Measurements from ENCODE around the gene ZCCHC24. TPM values are rescaled to one million over a fixed set of nuclear protein-coding genes. Genes with fewer than 3 reads are reported as not detected.

Gene ZCCHC24
- total and polyA plus RNA-seq, 2 experiments from 2014 or later, result 58.0 to 65.4 TPM

DNA sequence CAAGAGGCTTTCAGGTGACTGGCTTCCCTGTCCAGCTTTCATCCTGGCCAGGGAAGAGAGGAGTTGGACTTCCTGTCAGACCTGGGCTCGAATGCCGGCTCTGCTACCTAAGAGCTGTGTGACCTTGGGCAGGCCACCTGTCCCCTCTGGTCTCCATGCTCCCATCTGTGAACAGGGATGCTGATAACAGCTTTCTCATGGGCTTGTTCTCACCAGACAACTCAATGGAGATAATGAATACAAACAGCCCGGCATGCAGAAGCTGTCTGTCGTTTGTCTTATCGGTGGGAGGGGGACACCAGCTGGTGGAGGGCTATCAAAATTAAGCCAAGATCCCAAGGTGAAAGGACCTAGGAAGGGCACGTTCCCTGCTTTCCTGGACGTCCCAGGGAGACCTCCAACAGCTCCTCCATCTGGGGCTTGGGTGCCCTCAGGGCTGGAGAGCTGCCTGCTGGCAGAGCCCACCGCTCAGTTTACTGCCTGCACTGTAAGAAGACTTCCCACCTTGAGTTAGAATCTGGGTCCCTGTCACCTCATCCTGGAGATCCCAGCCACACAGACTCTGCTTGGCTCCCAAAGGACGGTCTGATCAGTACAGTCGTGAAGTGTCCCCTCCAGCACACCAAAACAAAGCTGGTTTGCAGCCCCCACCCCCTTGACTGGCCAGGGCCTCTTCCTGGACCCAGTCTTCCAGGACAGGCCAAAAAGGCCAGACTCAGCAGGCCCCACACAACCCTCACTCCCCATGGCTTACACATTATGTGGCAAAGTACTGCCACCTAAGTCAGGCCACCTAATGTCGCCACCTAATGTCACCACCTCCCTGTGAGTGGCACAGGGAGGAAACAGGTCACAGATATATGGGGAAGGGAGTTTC is 57.2 kb downstream of the ZCCHC24 start:
- TF ChIP-seq, protein P1, sequence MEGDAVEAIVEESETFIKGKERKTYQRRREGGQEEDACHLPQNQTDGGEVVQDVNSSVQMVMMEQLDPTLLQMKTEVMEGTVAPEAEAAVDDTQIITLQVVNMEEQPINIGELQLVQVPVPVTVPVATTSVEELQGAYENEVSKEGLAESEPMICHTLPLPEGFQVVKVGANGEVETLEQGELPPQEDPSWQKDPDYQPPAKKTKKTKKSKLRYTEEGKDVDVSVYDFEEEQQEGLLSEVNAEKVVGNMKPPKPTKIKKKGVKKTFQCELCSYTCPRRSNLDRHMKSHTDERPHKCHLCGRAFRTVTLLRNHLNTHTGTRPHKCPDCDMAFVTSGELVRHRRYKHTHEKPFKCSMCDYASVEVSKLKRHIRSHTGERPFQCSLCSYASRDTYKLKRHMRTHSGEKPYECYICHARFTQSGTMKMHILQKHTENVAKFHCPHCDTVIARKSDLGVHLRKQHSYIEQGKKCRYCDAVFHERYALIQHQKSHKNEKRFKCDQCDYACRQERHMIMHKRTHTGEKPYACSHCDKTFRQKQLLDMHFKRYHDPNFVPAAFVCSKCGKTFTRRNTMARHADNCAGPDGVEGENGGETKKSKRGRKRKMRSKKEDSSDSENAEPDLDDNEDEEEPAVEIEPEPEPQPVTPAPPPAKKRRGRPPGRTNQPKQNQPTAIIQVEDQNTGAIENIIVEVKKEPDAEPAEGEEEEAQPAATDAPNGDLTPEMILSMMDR (IDR thresholded peaks at IDR 0.05; ENCODE audit: low read depth, low read length), result no peak
- Histone ChIP-seq H3K27me3 (no peaks in the 10 kb centered on the region), H3K4me1 (ENCODE audit: low read depth) (peaks cover 17% of the 10 kb centered on the region), H3K36me3 (no peaks in the 10 kb centered on the region), H3K27ac (peak overlapping the region; percentile 30), H3K4me3 (no peak overlapping the region), H3K9me3 (ENCODE audit: low read depth) (no peaks in the 10 kb centered on the region)
- no peak for DNase-seq (ENCODE audit: low read depth in 1 of 2, low spot score in 1 of 2)

DNA sequence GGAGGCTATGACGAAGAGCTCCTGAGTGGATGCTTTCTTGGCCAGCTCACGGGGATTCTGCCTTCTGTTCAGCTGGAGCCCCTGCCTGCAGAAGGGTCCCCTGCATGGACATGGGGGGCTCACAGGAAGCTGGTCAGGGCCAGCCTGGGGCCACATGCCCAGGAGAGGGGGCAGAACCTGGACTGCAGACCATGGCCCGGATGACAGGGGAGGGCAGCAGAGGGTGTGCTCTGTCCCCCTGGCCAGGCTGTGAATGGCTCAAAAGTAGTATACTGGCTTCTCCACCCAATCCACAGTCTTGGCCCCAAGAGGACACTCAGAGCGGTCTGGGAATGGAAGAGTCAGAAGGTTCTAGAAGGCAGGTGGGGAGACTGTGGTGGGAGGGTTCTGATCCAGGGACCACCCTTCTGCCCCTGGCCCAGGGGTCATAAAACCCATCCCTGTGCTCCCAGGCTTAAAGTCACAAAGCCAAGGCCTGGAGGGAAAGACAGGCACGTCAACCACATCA is 57.9 kb downstream of the ZCCHC24 start:
- TF ChIP-seq, protein P1 (IDR thresholded peaks at IDR 0.05; ENCODE audit: low read depth, low read length), result no peak
- Histone ChIP-seq H3K9me3 (ENCODE audit: low read depth) (no peaks in the 10 kb centered on the region), H3K36me3 (no peaks in the 10 kb centered on the region), H3K4me3 (no peak overlapping the region), H3K27ac (no peak overlapping the region), H3K4me1 (ENCODE audit: low read depth) (peaks cover 17% of the 10 kb centered on the region), H3K27me3 (no peaks in the 10 kb centered on the region)
- no peak for DNase-seq (ENCODE audit: low read depth in 1 of 2, low spot score in 1 of 2)

DNA sequence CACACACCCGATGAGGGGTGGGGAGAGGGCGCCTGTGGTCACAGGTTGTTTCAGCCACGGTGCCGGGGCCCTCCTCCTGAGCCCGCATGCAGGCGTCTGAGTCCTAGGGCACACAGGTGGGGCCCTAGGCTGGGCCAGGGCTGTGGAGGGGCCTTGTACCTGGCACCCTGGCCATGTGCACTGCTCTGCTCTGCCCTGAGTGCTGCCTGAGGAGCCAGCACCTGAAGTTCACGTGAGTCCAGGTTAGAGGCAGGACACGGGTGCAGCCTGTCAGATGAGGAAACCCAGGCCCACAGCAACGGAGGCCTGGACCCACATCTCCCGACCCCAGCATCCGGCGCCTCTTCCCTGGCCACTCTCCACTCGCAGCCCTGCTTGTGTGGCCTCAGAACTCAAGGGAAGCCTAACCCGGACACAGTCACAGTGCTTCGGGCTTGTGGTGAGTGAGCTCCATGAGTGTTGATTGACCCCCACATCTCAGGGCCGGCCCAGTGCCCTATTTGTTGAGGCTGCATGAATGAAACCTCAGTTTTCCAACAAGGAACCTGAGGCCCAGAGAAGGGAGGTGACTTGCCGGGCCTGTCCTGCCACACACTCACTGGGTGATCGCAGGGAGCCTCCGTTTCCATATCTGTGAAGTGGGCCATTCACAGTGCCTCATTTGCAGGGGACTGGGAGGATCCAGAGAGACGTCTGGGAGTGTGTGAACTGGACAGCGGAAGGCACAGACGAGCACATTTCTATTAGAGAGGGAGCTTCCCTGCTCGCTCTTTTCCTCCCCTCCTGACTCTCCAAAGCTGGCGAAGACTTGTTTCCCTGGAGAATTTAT is 58.6 kb downstream of the ZCCHC24 start:
- H3K4me1 ChIP-seq (ENCODE audit: low read depth), result peaks cover 12% of the 10 kb centered on the region
- DNase-seq (ENCODE audit: low read depth in 1 of 2, low spot score in 1 of 2), result no peak
- no peaks in the 10 kb centered on the region for H3K36me3 ChIP-seq
- no peak overlapping the region for H3K4me3 ChIP-seq
- no peaks in the 10 kb centered on the region for H3K27me3 ChIP-seq
- no peaks in the 10 kb centered on the region for H3K9me3 ChIP-seq (ENCODE audit: low read depth)
- TF ChIP-seq, protein P1 (IDR thresholded peaks at IDR 0.05; ENCODE audit: low read depth, low read length), result no peak
- no peak overlapping the region for H3K27ac ChIP-seq

DNA sequence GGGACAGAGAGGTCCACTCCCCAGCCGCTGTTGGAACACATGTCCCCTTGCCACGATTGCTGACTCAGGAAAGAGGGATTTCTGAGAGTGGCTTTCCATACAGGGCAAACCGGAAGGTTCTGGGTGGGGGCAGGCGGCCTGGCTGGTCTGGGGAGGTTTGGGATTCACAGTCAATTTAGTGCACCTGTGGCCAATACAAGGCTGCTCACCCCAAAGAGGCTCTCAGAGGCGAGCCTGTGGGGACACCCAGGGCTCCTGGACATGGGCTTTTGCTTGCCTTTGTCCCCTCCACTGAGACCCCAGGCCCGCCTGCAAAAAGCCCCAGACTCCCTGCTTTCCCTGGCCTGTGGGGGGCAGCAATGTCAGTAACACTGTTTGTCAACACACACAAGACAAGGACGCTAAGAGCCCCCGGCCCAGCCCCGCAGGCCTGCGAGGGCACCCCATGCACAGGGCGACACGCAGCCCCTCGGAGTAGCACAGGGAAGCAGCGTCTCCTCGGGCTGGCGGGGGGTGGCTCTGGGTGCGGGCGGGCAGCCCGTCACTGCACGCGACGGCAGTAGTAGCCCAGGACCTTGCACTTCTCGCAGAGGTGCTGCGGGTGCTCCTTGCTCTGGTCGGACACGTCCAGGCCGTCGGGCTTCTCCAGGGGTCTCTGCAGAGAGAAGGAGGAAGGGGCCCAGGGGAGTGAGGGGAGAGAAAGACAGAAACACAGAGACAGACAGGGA is 59.5 kb downstream of the ZCCHC24 start:
- TF ChIP-seq, protein P1 (IDR thresholded peaks at IDR 0.05; ENCODE audit: low read depth, low read length), result no peak
- Histone ChIP-seq H3K27me3 (no peaks in the 10 kb centered on the region), H3K9me3 (ENCODE audit: low read depth) (no peaks in the 10 kb centered on the region), H3K4me1 (ENCODE audit: low read depth) (peaks cover 3% of the 10 kb centered on the region), H3K27ac (no peak overlapping the region), H3K4me3 (no peak overlapping the region), H3K36me3 (no peaks in the 10 kb centered on the region)
- DNase-seq (ENCODE audit: low read depth in 1 of 2, low spot score in 1 of 2), result no peak

DNA sequence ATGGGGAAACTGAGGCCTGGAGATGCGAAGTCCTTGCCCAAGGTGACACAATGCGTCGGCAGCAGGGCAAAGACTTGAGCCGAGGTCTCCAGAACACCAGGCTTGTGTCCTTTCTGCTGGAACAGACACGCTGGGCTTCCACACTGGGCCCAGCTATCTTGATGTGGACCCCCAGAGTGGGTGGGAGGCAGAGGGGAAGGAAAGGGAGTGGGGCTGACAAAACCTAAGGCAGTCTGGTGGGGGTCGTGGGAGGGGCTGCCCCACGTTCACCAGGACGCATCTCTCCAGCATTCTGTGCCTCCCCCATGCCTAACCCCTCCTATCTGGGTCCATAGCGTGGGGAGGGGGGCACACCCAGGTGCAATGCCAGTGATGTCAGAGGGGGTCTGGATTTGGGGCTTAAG is 60.0 kb downstream of the ZCCHC24 start:
- H3K36me3 ChIP-seq, result no peaks in the 10 kb centered on the region
- H3K4me1 ChIP-seq (ENCODE audit: low read depth), result no peaks in the 10 kb centered on the region
- TF ChIP-seq, protein P1 (IDR thresholded peaks at IDR 0.05; ENCODE audit: low read depth, low read length), result no peak
- no peaks in the 10 kb centered on the region for H3K9me3 ChIP-seq (ENCODE audit: low read depth)
- no peak overlapping the region for H3K4me3 ChIP-seq
- no peak overlapping the region for H3K27ac ChIP-seq
- no peak for DNase-seq (ENCODE audit: low read depth in 1 of 2, low spot score in 1 of 2)
- no peaks in the 10 kb centered on the region for H3K27me3 ChIP-seq

Measured in cardiac muscle cell (in vitro differentiated cells and primary cell).